ENCODE results near the gene LCT.

The LCT gene

GRCh38 chr2:135741043-135741394 is 96.0 kb downstream of the LCT start:
- DNase-seq: no peak

DNA sequence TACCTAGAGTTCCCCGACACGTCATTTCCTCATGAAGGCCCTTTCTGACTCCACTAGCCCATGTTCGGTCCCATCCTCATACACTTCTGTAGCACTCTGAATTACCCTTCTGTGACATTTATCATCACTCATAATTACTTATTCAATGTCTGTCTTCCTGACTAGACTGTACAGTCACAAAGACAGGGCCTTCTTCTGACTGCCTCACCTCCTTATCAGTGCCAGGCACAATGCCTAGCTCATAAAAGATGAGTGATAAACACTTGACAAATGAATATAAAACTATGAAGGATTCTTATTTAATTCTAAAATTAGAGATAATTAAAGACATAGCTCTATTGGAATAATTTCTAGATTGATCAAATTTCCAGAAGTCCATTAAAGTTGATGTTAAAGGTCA is 96.8 kb downstream of the LCT start:
- DNase-seq: no peak

Data from central memory CD4-positive, alpha-beta T cell (primary cell).